ENCODE data around the gene PLA2G4D.

GRCh38 chr15:42139596-42139995, 45.2 kb upstream of the PLA2G4D start:
- TF ChIP-seq NR2C2 (CRISPR knock-in tag; IDR thresholded peaks at IDR 0.05) (no peak), CTCF (IDR thresholded peaks at IDR 0.05) (no peak), MAX (CRISPR knock-in tag; IDR thresholded peaks at IDR 0.05) (no peak), ZNF219 (CRISPR knock-in tag; IDR thresholded peaks at IDR 0.05; ENCODE audit: borderline replicate concordance) (no peak), FOXP1 (CRISPR knock-in tag; IDR thresholded peaks at IDR 0.05; ENCODE audit: borderline replicate concordance) (no peak), MYBL2 (CRISPR knock-in tag; IDR thresholded peaks at IDR 0.05) (no peak), NFE2L1 (CRISPR knock-in tag; IDR thresholded peaks at IDR 0.05) (no peak), E2F4 (CRISPR knock-in tag; IDR thresholded peaks at IDR 0.05; ENCODE audit: borderline replicate concordance, low read depth) (no peak), CBFB (CRISPR knock-in tag; IDR thresholded peaks at IDR 0.05; ENCODE audit: low read depth) (no peak), GABPB1 (CRISPR knock-in tag; IDR thresholded peaks at IDR 0.05) (no peak), USF2 (CRISPR knock-in tag; IDR thresholded peaks at IDR 0.05) (no peak), TEAD4 (CRISPR knock-in tag; IDR thresholded peaks at IDR 0.05) (no peak), HMGXB4 (CRISPR knock-in tag; IDR thresholded peaks at IDR 0.05) (no peak), NR1H2 (CRISPR knock-in tag; IDR thresholded peaks at IDR 0.05) (no peak)
